Endothelial cell (in vitro differentiated cells): ENCODE results near the gene CACNA1C. TPM values are rescaled to one million over a fixed set of nuclear protein-coding genes. Genes with fewer than 3 reads are reported as not detected.

ENCODE experiments used
- DNase-seq: peaks from one replicate; pipeline ENCODE4 v3.0.0; 2021; ENCODE audit warnings: low spot score
- H3K27ac Mint-ChIP-seq: one replicate; pipeline ENCODE4 v1.8.0; 2021; ENCODE audit warnings: mixed read lengths, inconsistent platforms; ENCODE audit not compliant: unreplicated experiment
- H3K27me3 Mint-ChIP-seq: one replicate; pipeline ENCODE4 v1.8.0; 2021; ENCODE audit warnings: mild to moderate bottlenecking, moderate library complexity, mixed read lengths, inconsistent platforms; ENCODE audit not compliant: unreplicated experiment
- H3K36me3 Mint-ChIP-seq: one replicate; pipeline ENCODE4 v1.8.0; 2021; ENCODE audit warnings: mild to moderate bottlenecking, low read depth, mixed read lengths, inconsistent platforms; ENCODE audit not compliant: unreplicated experiment
- H3K4me1 Mint-ChIP-seq: one replicate; pipeline ENCODE4 v1.8.0; 2021; ENCODE audit warnings: mild to moderate bottlenecking, mixed read lengths, inconsistent platforms; ENCODE audit not compliant: unreplicated experiment
- H3K4me3 Mint-ChIP-seq: one replicate; pipeline ENCODE4 v1.8.0; 2021; ENCODE audit warnings: mild to moderate bottlenecking, mixed read lengths, inconsistent platforms; ENCODE audit not compliant: unreplicated experiment
- H3K9me3 Mint-ChIP-seq: one replicate; pipeline ENCODE4 v1.8.0; 2021; ENCODE audit warnings: mixed read lengths, inconsistent platforms; ENCODE audit not compliant: unreplicated experiment
- total RNA-seq: library from RNA; stranded (reverse); fragmentation: NEBNext Ultra II Directional; extraction: Animal tissue kit (Norgen Biotek cat#: 25700); gene quantifications from one replicate; pipeline ENCODE4 v1.2.1, GENCODE V29; 2021; ENCODE audit not compliant: unreplicated experiment
- TF ChIP-seq, protein P1 (sequence below): fragments of 200-600 bp; sonication (generic); IDR thresholded peaks from one replicate; pipeline ENCODE4 v1.5.0; 2021; ENCODE audit warnings: antibody characterized with exemption; ENCODE audit not compliant: unreplicated experiment

CACNA1C gene
- total RNA-seq, 1 donor from 2014 or later: 11.1 TPM

DNA sequence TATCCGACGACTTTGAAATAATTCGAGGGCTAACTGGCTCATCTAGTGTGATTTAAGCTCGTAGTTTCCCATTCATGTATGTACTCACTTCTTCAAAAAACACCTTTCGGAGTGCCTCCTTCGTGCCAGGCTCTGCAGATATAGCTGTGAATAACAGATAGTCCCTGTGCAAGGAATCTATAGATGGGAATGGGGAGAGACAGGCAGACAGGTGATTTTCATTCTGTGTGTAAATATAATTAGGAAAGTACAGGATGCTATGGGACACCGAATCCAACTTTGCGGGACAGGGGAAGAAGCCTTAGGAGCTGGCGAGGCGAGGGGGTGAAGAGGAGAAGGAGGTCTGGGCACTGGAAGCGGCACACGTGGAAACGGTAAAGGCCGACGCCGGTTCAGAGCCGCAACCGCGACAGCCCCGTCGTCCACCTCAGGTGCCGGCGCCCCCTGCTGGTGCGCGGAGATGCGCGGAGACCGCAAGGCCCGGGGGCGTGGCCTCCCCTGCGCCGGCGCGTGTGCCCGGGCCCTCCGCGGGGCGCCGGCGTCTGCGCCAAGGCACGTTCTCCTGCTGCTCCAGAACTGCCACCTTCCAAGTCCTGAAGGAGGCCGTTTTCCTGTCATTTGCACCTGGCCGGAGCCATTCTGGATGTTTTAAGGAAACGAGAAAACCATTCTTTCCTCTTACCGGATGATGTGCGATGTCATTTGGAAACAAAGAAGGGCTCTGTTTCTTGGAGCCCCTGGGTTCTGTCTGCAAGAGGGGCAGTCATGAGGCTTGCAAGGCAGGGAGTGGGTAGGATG, 18.0 kb upstream of the CACNA1C start:
- Mint-ChIP-seq H3K9me3 (no peaks in the 10 kb centered on the region), H3K27me3 (peaks cover 9% of the 10 kb centered on the region)
- DNase-seq: peak; percentile 95

DNA sequence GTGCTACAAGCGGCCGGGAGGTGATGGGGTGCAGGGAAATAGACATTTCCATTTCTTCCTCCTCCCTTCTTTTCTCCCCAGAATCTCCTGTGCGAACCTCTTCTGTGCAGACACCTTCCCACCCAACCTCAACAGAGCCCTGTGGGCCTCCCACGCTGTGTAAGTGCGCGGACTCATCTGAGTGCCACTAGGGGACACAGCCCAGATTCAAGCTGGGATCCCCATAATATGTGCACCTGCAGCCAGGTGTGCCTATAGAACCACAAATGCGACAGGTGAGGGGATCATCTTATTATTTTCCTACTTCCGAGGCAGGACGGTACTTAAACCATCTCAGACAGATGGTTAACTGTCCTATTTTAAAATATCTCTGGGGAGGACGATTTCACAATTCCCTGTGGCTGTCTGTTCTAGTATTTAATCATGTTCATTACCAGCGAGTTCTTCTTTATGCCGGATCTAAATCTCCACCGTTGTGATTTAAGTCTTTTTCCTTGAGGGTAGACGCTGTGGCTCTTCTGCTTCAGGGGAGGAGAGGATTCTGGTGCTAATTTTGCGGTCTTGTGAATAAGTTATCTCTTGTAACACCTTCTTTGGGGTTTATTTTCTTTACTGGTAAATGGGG, 17.2 kb upstream of the CACNA1C start:
- TF ChIP-seq, protein P1, sequence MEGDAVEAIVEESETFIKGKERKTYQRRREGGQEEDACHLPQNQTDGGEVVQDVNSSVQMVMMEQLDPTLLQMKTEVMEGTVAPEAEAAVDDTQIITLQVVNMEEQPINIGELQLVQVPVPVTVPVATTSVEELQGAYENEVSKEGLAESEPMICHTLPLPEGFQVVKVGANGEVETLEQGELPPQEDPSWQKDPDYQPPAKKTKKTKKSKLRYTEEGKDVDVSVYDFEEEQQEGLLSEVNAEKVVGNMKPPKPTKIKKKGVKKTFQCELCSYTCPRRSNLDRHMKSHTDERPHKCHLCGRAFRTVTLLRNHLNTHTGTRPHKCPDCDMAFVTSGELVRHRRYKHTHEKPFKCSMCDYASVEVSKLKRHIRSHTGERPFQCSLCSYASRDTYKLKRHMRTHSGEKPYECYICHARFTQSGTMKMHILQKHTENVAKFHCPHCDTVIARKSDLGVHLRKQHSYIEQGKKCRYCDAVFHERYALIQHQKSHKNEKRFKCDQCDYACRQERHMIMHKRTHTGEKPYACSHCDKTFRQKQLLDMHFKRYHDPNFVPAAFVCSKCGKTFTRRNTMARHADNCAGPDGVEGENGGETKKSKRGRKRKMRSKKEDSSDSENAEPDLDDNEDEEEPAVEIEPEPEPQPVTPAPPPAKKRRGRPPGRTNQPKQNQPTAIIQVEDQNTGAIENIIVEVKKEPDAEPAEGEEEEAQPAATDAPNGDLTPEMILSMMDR: no peak
- no peak overlapping the region for H3K4me3 Mint-ChIP-seq
- no peaks in the 10 kb centered on the region for H3K9me3 Mint-ChIP-seq
- H3K27me3 Mint-ChIP-seq: peaks cover 9% of the 10 kb centered on the region
- no peak for DNase-seq
- peak overlapping the region; percentile 39 for H3K27ac Mint-ChIP-seq
- peaks cover 21% of the 10 kb centered on the region for H3K4me1 Mint-ChIP-seq
- no peaks in the 10 kb centered on the region for H3K36me3 Mint-ChIP-seq

More for the DNA sequence above, 18.0 kb upstream of the CACNA1C start:
- H3K27ac Mint-ChIP-seq: no peak overlapping the region
- H3K36me3 Mint-ChIP-seq: no peaks in the 10 kb centered on the region
- peaks cover 26% of the 10 kb centered on the region for H3K4me1 Mint-ChIP-seq
- TF ChIP-seq, protein P1: peak; percentile 95
- no peak overlapping the region for H3K4me3 Mint-ChIP-seq

DNA sequence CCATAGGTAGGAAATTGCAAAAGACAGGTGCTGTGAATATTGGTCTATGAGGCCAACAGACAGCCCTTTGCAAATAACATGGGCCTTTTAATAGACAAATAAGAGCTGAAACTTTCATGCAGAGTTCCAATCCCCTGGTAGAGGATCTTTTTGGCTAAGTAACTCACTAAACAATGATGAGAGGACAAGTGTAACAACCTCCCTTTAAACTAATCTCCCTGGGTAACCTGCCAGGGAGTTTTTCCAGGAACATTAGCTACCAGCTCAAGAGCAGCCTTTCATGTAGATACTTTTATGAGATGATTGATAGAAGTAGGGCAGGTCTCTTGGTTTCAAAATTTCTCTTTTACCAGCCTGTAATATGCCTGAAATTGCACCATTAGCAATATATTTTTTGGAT, 13.8 kb upstream of the CACNA1C start:
- H3K9me3 Mint-ChIP-seq: no peaks in the 10 kb centered on the region

DNA sequence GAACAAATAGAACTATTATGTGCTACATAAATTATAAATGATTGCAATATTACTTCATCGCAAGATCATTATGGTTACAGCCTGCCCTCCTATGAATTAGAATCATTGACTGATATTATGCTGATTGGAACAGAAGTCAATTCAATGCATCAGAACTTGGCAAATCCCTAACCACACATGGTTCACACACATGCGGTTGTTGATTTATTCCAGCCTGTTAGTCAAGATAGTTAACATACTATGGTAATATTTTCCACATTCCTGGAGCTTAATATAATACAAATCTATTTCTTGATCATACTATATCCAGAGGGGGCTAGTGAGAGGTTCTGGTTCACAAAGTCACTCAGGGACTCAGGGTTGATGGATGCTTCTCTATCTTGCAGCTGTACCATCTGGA, 9.7 kb upstream of the CACNA1C start:
- Mint-ChIP-seq H3K4me1 (no peaks in the 10 kb centered on the region), H3K9me3 (no peaks in the 10 kb centered on the region), H3K4me3 (no peak overlapping the region), H3K36me3 (no peaks in the 10 kb centered on the region), H3K27ac (no peak overlapping the region), H3K27me3 (no peaks in the 10 kb centered on the region)
- no peak for DNase-seq
- TF ChIP-seq, protein P1: no peak

More for the DNA sequence above, 13.8 kb upstream of the CACNA1C start:
- H3K4me1 Mint-ChIP-seq: peaks cover 14% of the 10 kb centered on the region
- H3K27ac Mint-ChIP-seq: no peak overlapping the region
- DNase-seq: no peak
- H3K27me3 Mint-ChIP-seq: peaks cover 4% of the 10 kb centered on the region
- TF ChIP-seq, protein P1: no peak
- no peaks in the 10 kb centered on the region for H3K36me3 Mint-ChIP-seq
- H3K4me3 Mint-ChIP-seq: no peak overlapping the region

DNA sequence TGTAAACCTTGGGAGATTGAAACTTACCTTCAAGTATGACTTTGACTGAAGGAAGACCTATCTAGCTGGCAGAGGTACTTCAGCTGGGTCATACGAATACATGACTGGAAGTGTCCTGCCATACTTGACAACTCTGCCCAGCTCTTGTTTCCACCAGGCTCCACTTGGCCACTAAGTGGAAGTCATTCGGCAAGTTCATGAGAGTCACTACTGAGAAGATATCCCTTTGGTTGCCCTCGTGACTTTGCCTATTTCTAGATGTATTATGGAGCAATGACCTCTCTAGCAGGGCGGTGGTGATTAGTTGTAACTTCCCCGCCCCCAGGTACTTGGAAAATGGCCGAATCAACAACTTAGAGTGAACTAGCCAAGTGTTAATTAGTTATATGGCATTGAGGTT, 8.6 kb upstream of the CACNA1C start:
- TF ChIP-seq, protein P1: no peak
- no peaks in the 10 kb centered on the region for H3K27me3 Mint-ChIP-seq
- no peaks in the 10 kb centered on the region for H3K9me3 Mint-ChIP-seq

More for the DNA sequence above, 8.6 kb upstream of the CACNA1C start:
- Mint-ChIP-seq H3K4me1 (no peaks in the 10 kb centered on the region), H3K4me3 (no peak overlapping the region), H3K27ac (no peak overlapping the region), H3K36me3 (no peaks in the 10 kb centered on the region)
- no peak for DNase-seq
